ENCODE data around the gene NSUN5.
A peak's percentile ranks its signal among the peaks of the same experiment; 100 is the strongest.
"Not testable (repeated sequence)": the region's sequence is repeated elsewhere in the genome, so short reads cannot be mapped to it uniquely, and the experiment has no call there.

Gene NSUN5

GRCh38 chr7:73314271-73314670, 5.6 kb upstream of the NSUN5 start:
- Histone ChIP-seq H3K27me3 (ENCODE audit: insufficient read depth, low read depth) (no peaks in the 10 kb centered on the region), H4K20me1 (ENCODE audit: insufficient read depth) (no peaks in the 10 kb centered on the region), H3K9ac (no peak overlapping the region), H3K4me2 (no peak overlapping the region), H3K79me2 (ENCODE audit: insufficient read depth, low read depth) (no peaks in the 10 kb centered on the region), H2AFZ (ENCODE audit: low read depth) (no peak overlapping the region), H3K36me3 (ENCODE audit: insufficient read depth) (no peaks in the 10 kb centered on the region), H3K4me3 (IDR thresholded peaks at IDR 0.05; ENCODE audit: insufficient read depth, low read depth, low read length) (no peak overlapping the region), H3K27ac (no peak overlapping the region), H3K4me1 (ENCODE audit: low read depth, poor library complexity, severe bottlenecking) (peaks cover 2% of the 10 kb centered on the region)
- TF ChIP-seq CTCF (conservative IDR thresholded peaks at IDR 0.05; ENCODE audit: low read depth, low read length), result no peak

DNA sequence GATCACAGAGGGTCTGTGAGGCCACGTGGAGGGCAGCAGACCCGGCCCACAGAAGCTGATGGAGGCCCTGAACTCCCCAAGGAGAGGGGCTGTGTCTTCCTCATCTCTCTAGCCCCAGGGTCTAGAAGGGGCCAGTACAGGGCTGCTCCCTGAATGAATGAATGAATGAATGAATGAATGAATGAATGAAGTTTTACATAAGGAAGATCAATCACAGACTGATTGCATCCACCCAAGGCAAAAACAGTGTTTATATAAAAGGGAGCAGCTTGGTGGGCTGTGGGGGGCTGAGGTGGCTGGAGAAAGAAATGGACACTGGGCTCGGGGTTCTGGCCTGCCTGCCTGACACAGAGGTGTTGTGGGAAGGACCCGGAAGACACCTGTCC, 4.9 kb upstream of the NSUN5 start:
- Histone ChIP-seq H3K4me3 (IDR thresholded peaks at IDR 0.05; ENCODE audit: insufficient read depth, low read depth, low read length) (no peak overlapping the region), H3K27me3 (ENCODE audit: insufficient read depth, low read depth) (no peaks in the 10 kb centered on the region), H3K79me2 (ENCODE audit: insufficient read depth, low read depth) (no peaks in the 10 kb centered on the region), H3K9ac (no peak overlapping the region), H3K27ac (no peak overlapping the region), H3K4me1 (ENCODE audit: low read depth, poor library complexity, severe bottlenecking) (peaks cover 5% of the 10 kb centered on the region), H3K4me2 (no peak overlapping the region), H3K36me3 (ENCODE audit: insufficient read depth) (no peaks in the 10 kb centered on the region), H4K20me1 (ENCODE audit: insufficient read depth) (no peaks in the 10 kb centered on the region), H2AFZ (ENCODE audit: low read depth) (no peak overlapping the region)
- no peak for TF ChIP-seq CTCF (conservative IDR thresholded peaks at IDR 0.05; ENCODE audit: low read depth, low read length)

- H3K27ac ChIP-seq, result no peak overlapping the region
- H3K4me2 ChIP-seq, result no peak overlapping the region
- peaks cover 8% of the 10 kb centered on the region for H3K4me1 ChIP-seq (ENCODE audit: low read depth, poor library complexity, severe bottlenecking)
- H3K36me3 ChIP-seq (ENCODE audit: insufficient read depth), result no peaks in the 10 kb centered on the region
- no peaks in the 10 kb centered on the region for H3K79me2 ChIP-seq (ENCODE audit: insufficient read depth, low read depth)
- no peaks in the 10 kb centered on the region for H4K20me1 ChIP-seq (ENCODE audit: insufficient read depth)
- H3K27me3 ChIP-seq (ENCODE audit: insufficient read depth, low read depth), result no peaks in the 10 kb centered on the region
- H2AFZ ChIP-seq (ENCODE audit: low read depth), result no peak overlapping the region
- TF ChIP-seq CTCF (conservative IDR thresholded peaks at IDR 0.05; ENCODE audit: low read depth, low read length), result no peak
- H3K9ac ChIP-seq, result no peak overlapping the region
- H3K4me3 ChIP-seq (IDR thresholded peaks at IDR 0.05; ENCODE audit: insufficient read depth, low read depth, low read length), result no peak overlapping the region
Observed at GRCh38 chr7:73312831-73313520, 4.3 kb upstream of the NSUN5 start.

GRCh38 chr7:73311421-73311820, 2.8 kb upstream of the NSUN5 start:
- not testable (repeated sequence) for H3K27ac ChIP-seq; H3K4me1 ChIP-seq (ENCODE audit: low read depth, poor library complexity, severe bottlenecking); H3K4me2 ChIP-seq; H4K20me1 ChIP-seq (ENCODE audit: insufficient read depth); H3K4me3 ChIP-seq (IDR thresholded peaks at IDR 0.05; ENCODE audit: insufficient read depth, low read depth, low read length); H3K79me2 ChIP-seq (ENCODE audit: insufficient read depth, low read depth); H3K27me3 ChIP-seq (ENCODE audit: insufficient read depth, low read depth); H3K9ac ChIP-seq; H2AFZ ChIP-seq (ENCODE audit: low read depth); H3K36me3 ChIP-seq (ENCODE audit: insufficient read depth)

DNA sequence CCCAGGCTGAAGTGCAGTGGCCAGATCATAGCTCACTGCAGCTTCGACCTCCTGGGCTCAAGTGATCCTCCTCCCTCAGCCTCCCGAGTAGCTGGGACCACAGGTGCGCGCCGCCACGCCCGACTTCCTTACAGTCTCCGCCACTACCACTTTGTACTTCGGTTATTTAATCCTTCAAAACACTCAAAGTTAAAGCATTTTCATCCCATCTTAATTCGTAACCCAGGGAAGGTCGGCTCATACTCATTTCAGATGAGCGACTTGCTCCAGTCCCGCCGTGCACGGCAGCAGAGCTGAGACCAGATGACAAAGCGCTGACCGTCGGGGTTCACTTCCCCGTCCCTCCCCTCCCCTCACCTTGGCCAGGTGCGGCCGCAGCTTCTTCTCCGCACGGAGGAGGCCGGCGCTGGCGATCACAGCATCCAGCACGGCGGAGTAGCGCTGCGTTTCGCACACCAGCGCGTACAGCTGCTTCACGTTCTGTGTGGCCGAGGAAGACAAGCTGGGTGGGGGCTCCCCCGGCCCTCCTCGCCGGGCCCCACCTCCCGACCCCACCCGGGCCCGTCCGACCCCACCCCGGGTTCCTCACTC, 457 bp downstream of the NSUN5 start:
- H3K27ac ChIP-seq, result no peak overlapping the region
- no peaks in the 10 kb centered on the region for H3K79me2 ChIP-seq (ENCODE audit: insufficient read depth, low read depth)
- H3K36me3 ChIP-seq (ENCODE audit: insufficient read depth), result peaks cover 3% of the 10 kb centered on the region; the same call in 1 of the 2 replicates
- no peak for TF ChIP-seq CTCF (conservative IDR thresholded peaks at IDR 0.05; ENCODE audit: low read depth, low read length)
- peak overlapping the region; percentile 10; the same call in 1 of the 2 replicates for H3K9ac ChIP-seq
- H3K4me2 ChIP-seq, result peak overlapping the region; percentile 66
- H3K27me3 ChIP-seq (ENCODE audit: insufficient read depth, low read depth), result no peaks in the 10 kb centered on the region; the same call in 1 of the 2 replicates
- H2AFZ ChIP-seq (ENCODE audit: low read depth), result peak overlapping the region; percentile 48; the same call in 1 of the 2 replicates
- H4K20me1 ChIP-seq (ENCODE audit: insufficient read depth), result no peaks in the 10 kb centered on the region
- H3K4me3 ChIP-seq (IDR thresholded peaks at IDR 0.05; ENCODE audit: insufficient read depth, low read depth, low read length), result no peak overlapping the region
- peaks cover 8% of the 10 kb centered on the region for H3K4me1 ChIP-seq (ENCODE audit: low read depth, poor library complexity, severe bottlenecking)

Measured in KMS-11 (cell line).